Stomach (tissue), 9 donors: Measurements from ENCODE around the gene PKDCC. TPM values are rescaled to one million over a fixed set of nuclear protein-coding genes. Genes with fewer than 3 reads are reported as not detected.

Experiments
- DNase-seq, 2 donors: peaks; one replicate each; pipeline versions ENCODE4 v3.0.0 to v3.0.0-alpha.2; 2013 to 2019
- H3K27ac ChIP-seq, 5 donors: fragments of 200-600 bp in 4 of 5; sonication (generic) in 4 of 5; one replicate each; pipeline ENCODE4 v1.5.1; 2013 to 2019; ENCODE audit warnings: mild to moderate bottlenecking in 1 of 5, moderate library complexity in 1 of 5
- H3K27me3 ChIP-seq, 3 donors: fragments of 200-600 bp; sonication (generic); one replicate each; pipeline ENCODE4 v1.5.1; 2017 to 2019; ENCODE audit warnings: mixed run types in 1 of 3
- H3K36me3 ChIP-seq, 4 donors: fragments of 200-600 bp; sonication (generic); 1 replicate in 3 of 4; 2 replicates in 1 of 4; pipeline ENCODE4 v1.5.1; 2016 to 2019
- H3K4me1 ChIP-seq, 4 donors: fragments of 200-600 bp; sonication (generic); one replicate each; pipeline ENCODE4 v1.5.1; 2016 to 2019
- H3K4me3 ChIP-seq, 4 donors: fragments of 200-600 bp; sonication (generic) in 3 of 4; one replicate each; pipeline ENCODE4 v1.5.1; 2016 to 2019; ENCODE audit warnings: mild to moderate bottlenecking in 1 of 4
- H3K9me3 ChIP-seq, 4 donors: fragments of 200-600 bp; sonication (generic); one replicate each; pipeline ENCODE4 v1.5.1; 2016 to 2019
- CTCF ChIP-seq, 7 experiments: fragments of 450-650 bp in 4 of 7; fragments of 200-600 bp in 3 of 7; sonication (generic) in 3 of 7; IDR thresholded peaks; one replicate each; pipeline ENCODE4 v1.5.1; 2016 to 2019; ENCODE audit warnings: antibody characterized with exemption in 7 of 7, control low read depth in 2 of 7, mild to moderate bottlenecking in 1 of 7
- EP300 ChIP-seq: sonication (generic); formaldehyde crosslinking; IDR thresholded peaks from one replicate; pipeline ENCODE4 v1.6.1; 2017; ENCODE audit warnings: antibody characterized with exemption
- POLR2A ChIP-seq, 4 donors: fragments of 450-650 bp; IDR thresholded peaks; one replicate each; pipeline ENCODE4 v1.6.1; 2016; ENCODE audit warnings: antibody characterized with exemption in 4 of 4, control low read depth in 2 of 4, mild to moderate bottlenecking in 1 of 4, moderate library complexity in 1 of 4
- POLR2AphosphoS5 ChIP-seq, 3 donors: sonication (generic); formaldehyde crosslinking; IDR thresholded peaks; one replicate each; pipeline ENCODE4 v1.6.1; 2016; ENCODE audit warnings: antibody characterized with exemption in 3 of 3
- WGBS, 5 donors: extraction: QIAGEN DNeasy Blood & Tissue Kit in 3 of 5; methylation state at CpG; one replicate each; pipeline versions ENCODE4 v1.1.5 to v1.1.7; 2013 to 2018; 5-methylcytosine and 5-hydroxymethylcytosine counted together
- intact Hi-C: fragments of 100-400 bp; cut with DNase I; formaldehyde crosslinking; loops from one replicate; pipeline ENCODE4 v1.15.1; 2023; ENCODE audit warnings: low total_unique reads
- polyA plus RNA-seq, 3 donors: library from polyadenylated mRNA; stranded (reverse); fragments of 200-250 nt; gene quantifications; one replicate each; pipeline ENCODE4 v1.2.3, GENCODE V29; 2013
- total RNA-seq, 5 donors: library from RNA; depleted of rRNA; stranded (reverse); fragments of >200 nt; gene quantifications; one replicate each; pipeline versions ENCODE4 v1.1.0 to v1.2.3, GENCODE V29; 2014 to 2016
- donor health status: healthy with polysubstance abuse.
- donor health status: Bipolar disorder and iron deficiency.
- donor health status: healthy.

The PKDCC gene
- total and polyA plus RNA-seq, 8 donors: 15.4 to 176 (median 50.9) TPM

GRCh38 chr2:42052702-42053481, 5.1 kb downstream of the PKDCC start:
- H3K9me3 ChIP-seq: no peaks in the 10 kb centered on the region
- peak overlapping the region in 2 of 4 donors; percentile 0 to 3 for H3K4me3 ChIP-seq
- peak overlapping the region; percentile 48 to 90 (median 84) for H3K27ac ChIP-seq
- peaks cover 3 to 26% (median 18%) of the 10 kb centered on the region in 4 donors for H3K36me3 ChIP-seq
- TF ChIP-seq POLR2A (IDR thresholded peaks at IDR 0.05): no peak
- no peak for TF ChIP-seq CTCF (IDR thresholded peaks at IDR 0.05)
- TF ChIP-seq POLR2AphosphoS5 (IDR thresholded peaks at IDR 0.05): no peak
- no peak for TF ChIP-seq EP300
- 53 to 66% (median 63%) methylated on average over 11 to 14 of the region's 14 CpGs for WGBS, 5 donors
- H3K27me3 ChIP-seq: peaks cover 0 to 13% (median 4%) of the 10 kb centered on the region in 3 donors
- peak in 1 of 2 donors; percentile 84 for DNase-seq
- H3K4me1 ChIP-seq: peaks cover 29 to 91% (median 66%) of the 10 kb centered on the region in 4 donors
- intact Hi-C loops: no loop called here

GRCh38 chr2:42053482-42053790, 5.6 kb downstream of the PKDCC start:
- Histone ChIP-seq H3K9me3 (no peaks in the 10 kb centered on the region), H3K4me1 (peaks cover 29 to 94% (median 66%) of the 10 kb centered on the region in 4 donors)

GRCh38 chr2:42053791-42054701, 6.2 kb downstream of the PKDCC start:
- H3K27me3 ChIP-seq: peaks cover 0 to 6% (median 0%) of the 10 kb centered on the region in 3 donors
- no peak overlapping the region for H3K4me3 ChIP-seq
- peak overlapping the region in 4 of 5 donors; percentile 80 to 90 (median 86) for H3K27ac ChIP-seq
- intact Hi-C loops: no loop called here
- no peak for TF ChIP-seq POLR2A (IDR thresholded peaks at IDR 0.05)
- TF ChIP-seq EP300: peak; percentile 79
- peak in 1 of 3 donors; percentile 11 for TF ChIP-seq POLR2AphosphoS5 (IDR thresholded peaks at IDR 0.05)
- no peak for TF ChIP-seq CTCF (IDR thresholded peaks at IDR 0.05)
- WGBS, 5 donors: 68 to 77% (median 71%) methylated on average over 24 of the region's 24 CpGs
- DNase-seq: peak in 1 of 2 donors; percentile 54
- H3K9me3 ChIP-seq: no peaks in the 10 kb centered on the region
- peaks cover 6 to 37% (median 29%) of the 10 kb centered on the region in 4 donors for H3K36me3 ChIP-seq
- H3K4me1 ChIP-seq: peaks cover 24 to 88% (median 63%) of the 10 kb centered on the region in 4 donors

More at GRCh38 chr2:42053482-42053790, 5.6 kb downstream of the PKDCC start:
- peaks cover 0 to 12% (median 4%) of the 10 kb centered on the region in 3 donors for H3K27me3 ChIP-seq
- 57 to 75% (median 61%) methylated on average over 6 of the region's 6 CpGs for WGBS, 5 donors
- peaks cover 6 to 31% (median 23%) of the 10 kb centered on the region in 4 donors for H3K36me3 ChIP-seq
- no peak for TF ChIP-seq EP300
- TF ChIP-seq CTCF (IDR thresholded peaks at IDR 0.05): no peak
- no peak for TF ChIP-seq POLR2A (IDR thresholded peaks at IDR 0.05)
- TF ChIP-seq POLR2AphosphoS5 (IDR thresholded peaks at IDR 0.05): no peak
- DNase-seq: no peak
- intact Hi-C loops: no loop called here
- H3K27ac ChIP-seq: peak overlapping the region in 4 of 5 donors; percentile 80 to 90 (median 86)
- H3K4me3 ChIP-seq: peak overlapping the region in 1 of 4 donors; percentile 0
